DMS153 treated with DMSO at 0.1 percent for 48 hours (cell line): ENCODE data around the gene C16orf89.
"Not testable (repeated sequence)": the region's sequence is repeated elsewhere in the genome, so short reads cannot be mapped to it uniquely, and the experiment has no call there.

Experiments
- DNase-seq: peaks from one replicate; lab custom pipeline; 2025; ENCODE audit not compliant: unreplicated experiment; lab: John Stamatoyannopoulos, UW

C16orf89 gene

GRCh38 chr16:5062790-5063765, 2.7 kb downstream of the C16orf89 start:
- DNase-seq, result peak; percentile 2

GRCh38 chr16:5062051-5062450, 3.7 kb downstream of the C16orf89 start:
- DNase-seq, result no peak

GRCh38 chr16:5060073-5060641, 5.6 kb downstream of the C16orf89 start:
- no peak for DNase-seq

- no peak for DNase-seq
Observed at GRCh38 chr16:5059386-5060072, 6.2 kb downstream of the C16orf89 start.

GRCh38 chr16:5058476-5058875, 7.3 kb downstream of the C16orf89 start:
- no peak for DNase-seq

GRCh38 chr16:5056352-5056751, 9.4 kb downstream of the C16orf89 start:
- no peak for DNase-seq

- no peak for DNase-seq
Observed at GRCh38 chr16:5054876-5055865, 10.6 kb downstream of the C16orf89 start.

- DNase-seq, result no peak
Observed at GRCh38 chr16:5046914-5047313, 18.8 kb downstream of the C16orf89 start.

GRCh38 chr16:5045499-5046115, 20.1 kb downstream of the C16orf89 start:
- DNase-seq, result no peak

- not testable (repeated sequence) for DNase-seq
Observed at GRCh38 chr16:5044581-5044980, 21.2 kb downstream of the C16orf89 start.

GRCh38 chr16:5044011-5044540, 21.7 kb downstream of the C16orf89 start:
- no peak for DNase-seq

- DNase-seq, result peak; percentile 15
Observed at GRCh38 chr16:5042574-5043171, 23.1 kb downstream of the C16orf89 start.

GRCh38 chr16:5041600-5042133, 24.1 kb downstream of the C16orf89 start:
- DNase-seq, result no peak

- DNase-seq, result no peak
Observed at GRCh38 chr16:5040451-5040850, 25.3 kb downstream of the C16orf89 start.

GRCh38 chr16:5036228-5037156, 29.3 kb downstream of the C16orf89 start:
- no peak for DNase-seq

GRCh38 chr16:5035909-5036227, 29.9 kb downstream of the C16orf89 start:
- DNase-seq, result no peak

- DNase-seq, result no peak
Observed at GRCh38 chr16:5034167-5034523, 31.6 kb downstream of the C16orf89 start.
